NCI-H345 (cell line): Measurements from ENCODE around the gene INHBB.
A peak's percentile ranks its signal among the peaks of the same experiment; 100 is the strongest.

ENCODE experiments used
- DNase-seq: peaks from one replicate; lab custom pipeline; 2025; lab: John Stamatoyannopoulos, UW

Gene INHBB

GRCh38 chr2:120358734-120359465 is 13.0 kb downstream of the INHBB start:
- DNase-seq: no peak

- DNase-seq: no peak
Observed at GRCh38 chr2:120360307-120360855, 14.4 kb downstream of the INHBB start.

DNA sequence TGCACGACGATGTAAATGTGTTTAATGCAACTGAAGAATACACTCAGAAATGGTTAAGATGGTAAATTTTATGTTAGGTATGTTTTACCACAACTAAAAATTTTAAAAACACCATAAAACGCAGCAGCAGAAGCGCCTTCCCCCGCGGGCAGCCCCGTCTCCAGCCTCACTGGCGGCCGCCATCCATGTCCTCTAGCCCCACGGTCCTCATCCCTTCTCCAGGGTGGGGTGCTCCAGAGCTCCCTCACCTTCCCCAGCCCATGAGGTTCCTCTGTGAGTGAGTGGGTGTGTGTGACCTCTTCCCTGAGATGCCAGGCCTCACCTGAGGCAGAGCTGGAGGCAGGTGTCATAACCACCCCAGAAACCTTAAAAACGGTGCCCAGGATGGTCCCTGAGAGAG is 17.0 kb downstream of the INHBB start:
- DNase-seq: no peak

- DNase-seq: no peak
Observed at GRCh38 chr2:120365236-120365793, 19.4 kb downstream of the INHBB start.

DNA sequence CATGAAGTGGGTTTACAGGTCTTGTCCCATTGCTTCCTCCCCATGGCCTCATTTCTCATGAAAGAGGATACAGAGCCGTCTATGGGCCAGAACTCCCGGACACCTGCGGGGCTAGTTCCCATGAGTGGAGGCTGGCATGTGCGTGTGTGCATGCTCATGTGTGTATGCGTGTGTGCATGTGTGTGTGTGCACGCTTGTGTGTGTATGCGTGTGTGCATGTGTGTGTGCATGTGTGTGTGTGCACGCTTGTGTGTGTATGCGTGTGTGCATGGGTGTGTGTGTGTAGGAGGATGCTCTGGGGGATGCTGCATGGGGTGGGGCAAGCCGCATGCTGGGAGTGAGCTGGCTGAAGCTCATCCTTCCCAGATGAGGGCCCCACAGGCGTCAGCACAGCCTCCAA is 20.8 kb downstream of the INHBB start:
- no peak for DNase-seq

- DNase-seq: no peak
Observed at GRCh38 chr2:120367221-120367620, 21.3 kb downstream of the INHBB start.

GRCh38 chr2:120367649-120368048 is 21.7 kb downstream of the INHBB start:
- no peak for DNase-seq

- no peak for DNase-seq
Observed at GRCh38 chr2:120368086-120368485, 22.1 kb downstream of the INHBB start.

GRCh38 chr2:120369250-120369649 is 23.3 kb downstream of the INHBB start:
- no peak for DNase-seq

DNA sequence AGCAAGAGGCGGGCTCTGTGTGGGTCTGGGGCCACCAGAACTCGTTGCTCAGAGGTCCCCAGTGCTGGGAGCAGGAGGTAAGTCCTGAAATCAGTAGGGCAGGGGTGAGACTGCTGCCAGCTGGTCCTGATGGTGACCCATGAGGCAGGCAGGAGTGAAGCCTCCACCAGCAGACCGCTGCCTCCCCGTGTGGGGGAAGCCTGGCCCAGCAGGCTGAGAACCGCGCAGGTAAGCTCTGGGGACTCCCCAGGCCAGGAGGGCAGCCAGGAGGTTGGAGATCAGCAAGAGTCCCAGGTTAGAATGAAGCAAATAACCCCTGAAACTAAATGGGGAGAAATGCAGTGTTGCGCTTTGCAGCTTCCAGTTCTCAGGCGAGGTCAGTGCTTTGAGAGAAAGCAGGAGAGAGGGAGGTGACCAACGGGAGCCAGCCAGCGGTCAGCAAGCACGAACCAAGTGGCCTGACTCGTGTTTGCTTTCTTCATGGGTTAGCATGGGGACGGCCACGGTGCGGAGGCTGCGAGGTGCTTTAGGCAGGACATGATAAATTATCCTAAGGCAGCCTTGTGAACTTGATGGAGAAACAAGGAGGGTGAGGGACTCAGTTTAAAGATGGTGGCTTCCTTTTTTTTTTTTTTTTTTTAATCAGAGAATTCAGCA is 26.2 kb downstream of the INHBB start:
- no peak for DNase-seq

DNA sequence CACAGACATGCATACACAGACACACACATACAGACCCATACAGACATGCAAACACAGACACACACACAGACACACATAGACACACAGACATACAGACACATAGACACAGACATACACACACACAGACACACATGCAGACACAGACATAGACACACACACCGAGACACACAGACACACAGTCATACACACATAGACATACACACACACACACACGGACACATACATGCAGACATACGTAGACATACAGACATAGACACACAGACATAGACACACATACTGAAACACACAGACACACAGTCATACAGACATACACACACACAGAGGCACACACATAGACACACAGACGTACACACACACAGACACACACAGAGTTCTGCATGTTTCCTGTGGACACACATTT is 26.9 kb downstream of the INHBB start:
- no peak for DNase-seq

- no peak for DNase-seq
Observed at GRCh38 chr2:120373424-120373823, 27.5 kb downstream of the INHBB start.

DNA sequence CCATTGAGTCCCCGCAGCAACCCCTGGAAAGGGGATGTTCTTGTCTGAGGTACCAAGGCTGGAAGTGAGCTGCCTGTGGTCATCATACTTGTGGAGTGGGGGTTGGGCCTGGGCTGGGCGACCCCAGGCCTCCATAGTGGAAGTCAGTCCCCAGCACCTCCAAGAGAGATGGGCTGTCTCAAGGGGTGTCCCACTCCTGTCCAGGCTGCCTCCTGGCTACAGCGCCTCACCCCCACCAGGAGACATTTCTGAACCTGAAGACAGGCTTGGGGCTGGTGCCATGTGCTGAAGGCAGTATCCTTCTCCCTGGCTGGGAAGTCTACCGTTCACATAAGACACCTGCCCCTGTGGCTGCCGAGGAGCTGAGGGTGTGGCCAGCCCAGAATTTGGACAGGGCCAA is 28.9 kb downstream of the INHBB start:
- DNase-seq: no peak

DNA sequence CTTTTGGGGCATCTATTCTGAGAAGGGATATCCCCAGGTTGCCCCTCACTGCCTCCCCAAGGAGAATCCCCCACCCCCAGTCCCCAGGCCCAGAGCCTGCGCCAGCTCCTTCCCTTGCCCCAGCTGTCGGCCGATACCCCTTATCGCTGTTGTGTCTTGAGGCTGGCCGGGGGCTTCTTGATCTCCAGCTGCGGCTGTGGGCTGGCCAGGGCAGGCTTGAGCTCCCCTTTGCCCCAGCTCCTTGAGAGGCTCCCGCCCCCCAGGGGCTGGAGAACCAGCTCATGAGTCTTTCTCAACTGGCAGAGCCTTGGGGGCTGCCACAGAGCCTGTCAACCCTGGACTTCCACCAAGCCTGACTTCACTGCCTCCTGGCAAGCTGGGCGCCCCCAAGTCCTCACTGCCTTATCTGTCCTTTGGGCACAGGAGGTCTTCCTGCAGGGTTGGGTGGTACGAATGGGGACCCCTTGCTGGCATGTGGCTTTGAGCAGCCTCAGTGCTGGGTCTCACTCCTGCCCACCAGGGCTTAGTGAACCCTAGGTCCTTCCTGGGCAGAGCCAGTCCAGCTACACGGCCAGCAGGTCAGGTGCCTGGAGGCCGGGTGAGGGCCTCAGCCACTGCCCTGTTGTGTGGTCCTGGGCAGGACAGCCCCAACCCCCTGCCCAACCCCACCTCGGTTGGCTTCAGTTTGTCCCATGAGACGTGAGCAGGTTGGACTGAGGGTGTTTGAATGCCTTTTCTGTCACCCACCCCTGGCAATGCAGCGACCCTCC is 29.5 kb downstream of the INHBB start:
- no peak for DNase-seq

GRCh38 chr2:120376101-120376500 is 30.2 kb downstream of the INHBB start:
- DNase-seq: no peak

GRCh38 chr2:120376679-120377640 is 31.0 kb downstream of the INHBB start:
- no peak for DNase-seq

DNA sequence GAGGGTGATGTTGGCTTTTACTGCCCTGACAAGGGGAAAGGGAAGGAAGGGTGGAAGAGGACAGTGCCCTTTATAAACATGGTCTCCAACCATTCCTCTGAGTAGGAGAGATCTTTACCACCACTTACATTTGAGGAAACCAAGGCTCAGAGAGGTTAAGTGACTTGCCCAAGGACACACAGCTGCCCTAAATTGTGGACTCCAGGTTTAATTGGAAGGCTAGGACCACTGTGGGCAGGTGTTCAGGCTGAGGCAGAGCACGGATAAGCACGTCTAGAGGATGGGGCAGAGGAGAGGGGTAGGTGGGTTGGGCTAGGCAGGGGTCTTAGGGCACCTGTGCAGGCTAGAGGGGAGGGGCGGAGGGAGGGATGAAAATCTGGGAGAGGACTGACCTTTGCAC is 32.7 kb downstream of the INHBB start:
- no peak for DNase-seq

- peak; percentile 96 for DNase-seq
Observed at GRCh38 chr2:120379916-120380893, 34.3 kb downstream of the INHBB start.

GRCh38 chr2:120381192-120381591 is 35.3 kb downstream of the INHBB start:
- DNase-seq: no peak

DNA sequence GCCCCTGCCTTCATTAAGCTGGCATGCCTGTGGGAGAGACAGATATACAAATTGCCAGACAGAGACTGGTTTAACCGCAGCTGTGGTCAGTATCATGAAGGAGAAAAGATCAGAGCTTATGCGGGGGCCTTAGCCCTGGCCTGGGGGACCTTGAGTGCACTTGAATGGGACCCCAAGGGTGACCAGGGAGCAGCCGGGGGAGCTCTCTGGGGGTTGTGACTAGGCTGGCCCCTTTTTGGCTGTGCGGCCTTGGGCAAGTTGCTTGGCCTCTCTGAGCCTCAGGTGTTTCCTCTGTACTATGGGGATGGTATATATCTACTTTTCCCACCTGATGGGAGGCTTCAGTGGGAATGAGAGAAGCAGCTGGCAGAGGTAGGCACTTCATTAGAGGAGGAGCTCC is 35.7 kb downstream of the INHBB start:
- DNase-seq: peak; percentile 29
